ENCODE measurements around the gene ZFAND4.
"Not testable (repeated sequence)": the region's sequence is repeated elsewhere in the genome, so short reads cannot be mapped to it uniquely, and the experiment has no call there.

ZFAND4 gene

GRCh38 chr10:45640049-45640448, 32.5 kb downstream of the ZFAND4 start:
- DNase-seq, result no peak

DNA sequence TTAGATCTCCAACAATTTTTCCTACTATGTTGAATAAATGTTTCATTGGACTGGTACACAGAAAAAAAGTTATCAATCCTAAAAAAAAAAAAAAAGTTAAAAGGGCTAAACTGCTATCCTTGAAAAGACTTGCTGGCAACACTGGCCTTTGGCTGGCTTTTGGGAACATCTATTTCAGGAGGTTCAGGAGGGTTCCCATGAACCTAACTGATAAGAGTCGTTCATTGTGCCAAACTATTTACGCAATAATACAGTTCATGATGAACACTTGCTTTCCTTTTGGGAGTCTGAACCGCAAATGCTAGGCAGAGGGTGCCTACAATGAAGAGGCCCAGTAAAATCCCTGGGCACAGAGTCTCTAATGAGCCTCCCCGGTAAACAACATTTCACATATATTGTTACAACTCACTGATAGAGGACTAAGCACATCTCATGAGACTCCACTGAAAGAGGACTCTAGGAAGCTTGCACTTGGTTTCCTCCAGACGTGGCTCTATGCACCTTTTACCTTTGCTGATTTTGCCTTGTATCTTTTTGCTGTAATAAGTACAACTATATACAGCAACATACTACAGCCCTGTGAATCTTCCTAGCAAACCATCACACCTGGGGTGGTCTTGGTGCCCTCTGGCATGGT, 45.0 kb downstream of the ZFAND4 start:
- DNase-seq, result no peak

GRCh38 chr10:45625879-45626278, 46.7 kb downstream of the ZFAND4 start:
- DNase-seq, result no peak

GRCh38 chr10:45624724-45625123, 47.8 kb downstream of the ZFAND4 start:
- DNase-seq, result no peak

DNA sequence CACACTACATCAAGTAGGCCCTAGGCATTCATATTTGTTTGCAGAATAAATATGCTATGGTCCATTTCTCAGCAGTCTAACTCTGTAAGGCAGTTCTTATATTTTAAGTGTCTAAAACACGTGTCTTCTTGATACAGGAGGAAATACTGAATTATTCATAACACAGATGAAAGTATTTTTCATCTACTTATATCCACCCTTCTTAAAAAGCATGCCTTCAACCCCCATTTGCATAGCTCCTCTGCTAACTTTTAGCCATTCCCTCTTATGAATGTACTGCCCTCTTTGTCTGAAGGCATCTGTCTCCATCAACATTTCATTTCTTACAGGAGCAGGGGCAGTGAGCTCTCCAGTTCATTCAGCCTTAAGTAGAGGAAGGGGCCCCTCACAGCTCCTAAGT, 57.7 kb downstream of the ZFAND4 start:
- DNase-seq, result no peak

GRCh38 chr10:45612741-45613140, 59.8 kb downstream of the ZFAND4 start:
- DNase-seq, result no peak

DNA sequence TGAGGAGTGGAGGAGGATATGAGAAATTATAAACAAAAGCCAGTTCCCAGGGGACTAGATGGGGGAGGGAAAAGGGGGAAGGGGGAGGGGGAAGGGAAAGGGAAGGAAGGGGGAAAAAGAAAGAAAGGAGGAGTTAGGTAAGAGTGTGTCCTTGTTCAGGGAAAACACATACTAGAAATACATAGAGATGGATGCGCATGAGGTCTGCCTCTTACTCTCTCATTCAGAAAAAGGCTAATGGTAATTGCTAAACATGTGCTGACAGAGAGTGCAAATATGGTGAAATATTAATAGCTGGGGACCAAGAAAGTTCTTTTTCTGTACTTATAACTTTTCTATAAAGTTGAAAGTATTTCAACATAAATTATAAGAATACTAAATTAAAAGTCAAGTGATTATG, 64.5 kb downstream of the ZFAND4 start:
- no peak for DNase-seq

GRCh38 chr10:45607276-45607675, 65.3 kb downstream of the ZFAND4 start:
- no peak for DNase-seq

GRCh38 chr10:45602836-45603235, 69.7 kb downstream of the ZFAND4 start:
- DNase-seq, result no peak

- peak; percentile 68 for DNase-seq
Observed at GRCh38 chr10:45602082-45602730, 70.4 kb downstream of the ZFAND4 start.

DNA sequence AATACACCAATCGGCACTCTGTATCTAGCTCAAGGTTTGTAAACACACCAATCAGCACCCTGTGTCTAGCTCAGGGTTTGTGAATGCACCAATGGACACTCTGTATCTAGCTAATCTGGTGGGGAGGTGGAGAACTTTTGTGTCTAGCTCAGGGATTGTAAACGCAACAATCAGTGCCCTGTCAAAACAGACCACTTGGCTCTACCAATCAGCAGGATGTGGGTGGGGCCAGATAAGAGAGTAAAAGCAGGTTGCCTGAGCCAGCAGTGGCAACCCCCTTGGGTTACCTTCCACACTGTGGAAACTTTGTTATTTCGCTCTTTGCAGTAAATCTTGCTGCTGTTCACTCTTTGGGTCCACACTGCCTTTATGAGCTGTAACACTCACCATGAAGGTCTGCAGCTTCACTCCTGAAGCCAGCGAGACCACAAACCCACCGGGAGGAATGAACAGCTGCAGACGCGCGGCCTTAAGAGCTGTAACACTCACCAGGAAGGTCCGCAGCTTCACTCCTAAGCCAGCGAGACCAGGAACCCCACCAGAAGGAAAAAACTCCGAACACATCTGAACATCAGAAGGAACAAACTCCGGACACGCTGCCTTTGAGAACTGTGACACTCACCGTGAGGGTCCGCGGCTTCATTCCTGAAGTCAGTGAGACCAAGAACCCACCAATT, 71.2 kb downstream of the ZFAND4 start:
- DNase-seq, result not testable (repeated sequence)

- not testable (repeated sequence) for DNase-seq
Observed at GRCh38 chr10:45600337-45601253, 72.0 kb downstream of the ZFAND4 start.

- no peak for DNase-seq
Observed at GRCh38 chr10:45599646-45600045, 72.9 kb downstream of the ZFAND4 start.

GRCh38 chr10:45599021-45599603, 73.5 kb downstream of the ZFAND4 start:
- DNase-seq, result no peak

DNA sequence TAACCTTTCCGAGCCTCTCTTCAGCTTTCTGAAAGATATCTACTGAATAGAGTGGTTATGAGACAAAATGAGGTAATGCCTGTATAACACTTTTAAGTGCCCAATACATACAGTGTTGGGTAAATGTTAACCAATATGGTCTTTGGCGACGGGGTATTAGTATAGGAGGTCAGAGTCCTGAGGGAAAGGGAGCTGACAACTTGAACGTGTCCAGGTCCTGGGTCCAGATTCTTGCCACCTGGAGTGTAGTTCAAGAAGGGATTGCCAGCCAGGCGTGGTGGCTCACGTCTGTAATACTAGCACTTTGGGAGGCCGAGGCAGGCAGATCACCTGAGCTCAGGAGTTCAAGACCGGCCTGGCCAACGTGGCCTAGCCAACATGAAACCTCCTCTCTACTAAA, 76.0 kb downstream of the ZFAND4 start:
- no peak for DNase-seq

GRCh38 chr10:45594276-45595157, 78.1 kb downstream of the ZFAND4 start:
- DNase-seq, result peak; percentile 84

DNA sequence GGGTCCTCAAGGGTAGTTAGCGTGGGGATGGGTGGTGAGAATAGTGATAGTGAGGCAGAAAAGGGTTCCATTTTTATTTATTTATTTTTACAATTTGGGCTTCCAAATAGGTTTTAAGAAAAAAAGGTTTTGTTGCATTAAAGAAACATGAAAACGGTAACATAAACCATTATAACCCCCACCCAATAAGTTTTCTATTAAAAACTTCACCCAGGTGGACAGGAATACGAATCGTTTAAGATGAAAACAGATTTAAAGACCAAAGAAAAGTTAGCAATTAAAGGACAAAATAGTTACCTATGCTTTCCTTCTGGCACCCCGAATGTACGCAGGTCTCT, 78.7 kb downstream of the ZFAND4 start:
- no peak for DNase-seq

DNA sequence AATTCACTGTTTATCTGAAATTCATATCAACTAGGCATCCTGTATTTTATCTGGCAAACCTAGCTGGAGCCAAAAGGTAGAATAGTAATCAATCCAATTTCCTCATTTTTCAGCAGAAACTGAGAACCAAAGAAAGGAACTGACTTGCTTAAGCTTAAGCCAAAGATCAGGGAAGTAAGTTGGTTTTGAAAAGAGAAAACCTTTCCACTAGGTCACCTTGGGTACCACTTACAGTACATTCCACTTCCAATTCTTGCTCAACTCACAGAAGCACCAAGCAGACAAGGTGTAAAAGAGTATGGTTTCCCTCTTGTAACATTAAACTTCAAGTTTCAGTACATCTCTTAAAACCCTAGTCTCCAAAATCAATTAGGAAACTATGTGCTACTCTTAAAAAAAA, 79.6 kb downstream of the ZFAND4 start:
- DNase-seq, result no peak

DNA sequence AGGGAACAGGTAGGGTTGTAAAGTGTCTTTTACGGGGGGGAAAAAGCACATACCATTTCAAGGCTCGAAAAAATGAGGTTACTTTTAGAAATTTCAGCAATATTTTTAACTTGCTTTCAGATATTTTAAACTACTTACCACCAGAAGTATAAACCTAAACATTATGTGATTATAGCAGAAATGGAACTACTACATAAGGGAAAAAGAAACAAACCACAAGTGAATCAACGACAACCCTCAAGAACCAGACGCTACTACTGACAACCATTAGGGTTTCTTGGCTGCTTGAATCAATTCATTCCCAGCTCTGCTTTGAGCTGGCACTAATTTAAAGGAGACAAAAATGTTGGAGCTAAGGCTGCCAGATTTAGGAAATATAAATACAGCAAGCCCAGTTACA, 80.1 kb downstream of the ZFAND4 start:
- no peak for DNase-seq

GRCh38 chr10:45591280-45591679, 81.3 kb downstream of the ZFAND4 start:
- DNase-seq, result no peak

DNA sequence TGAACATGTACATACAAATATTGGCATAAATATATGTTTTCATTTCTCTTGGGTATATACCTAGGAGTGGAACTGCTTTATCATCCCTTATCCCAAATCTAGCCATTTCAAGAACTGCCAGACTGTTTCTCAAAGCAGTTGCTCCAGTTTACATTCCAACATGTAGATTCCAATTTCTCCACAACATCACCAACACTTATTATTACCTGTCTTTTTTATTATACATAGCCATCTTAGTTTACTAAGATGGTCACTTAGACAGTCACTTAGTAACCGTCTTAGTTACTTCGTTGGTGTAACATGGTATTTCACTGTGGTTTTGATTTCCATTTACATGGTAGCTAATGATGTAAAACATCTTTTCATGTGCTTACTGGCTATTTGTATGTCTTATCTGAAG, 82.7 kb downstream of the ZFAND4 start:
- no peak for DNase-seq

GRCh38 chr10:45589009-45589408, 83.6 kb downstream of the ZFAND4 start:
- DNase-seq, result no peak

Measured in HCEC 1CT (cell line).